HG02678 (cell line): Measurements from ENCODE around the gene SLC2A13.
"Not testable (repeated sequence)": the region's sequence is repeated elsewhere in the genome, so short reads cannot be mapped to it uniquely, and the experiment has no call there.

Experiments
- ATAC-seq: cut with Tn5 transposase; IDR thresholded peaks from one replicate; pipeline ENCODE4 v1.9.1; 2021; ENCODE audit warnings: mild to moderate bottlenecking, moderate library complexity; ENCODE audit not compliant: unreplicated experiment

Gene SLC2A13

GRCh38 chr12:39883411-39883810 is 222.5 kb downstream of the SLC2A13 start:
- no peak for ATAC-seq

GRCh38 chr12:39878753-39879152 is 227.1 kb downstream of the SLC2A13 start:
- ATAC-seq: no peak

GRCh38 chr12:39875721-39876120 is 230.2 kb downstream of the SLC2A13 start:
- ATAC-seq: no peak

GRCh38 chr12:39874785-39875184 is 231.1 kb downstream of the SLC2A13 start:
- ATAC-seq: no peak

GRCh38 chr12:39873065-39873464 is 232.8 kb downstream of the SLC2A13 start:
- ATAC-seq: no peak

GRCh38 chr12:39872425-39872824 is 233.5 kb downstream of the SLC2A13 start:
- ATAC-seq: no peak

GRCh38 chr12:39868328-39868725 is 237.6 kb downstream of the SLC2A13 start:
- no peak for ATAC-seq

GRCh38 chr12:39867631-39868327 is 238.1 kb downstream of the SLC2A13 start:
- no peak for ATAC-seq

GRCh38 chr12:39866135-39866534 is 239.7 kb downstream of the SLC2A13 start:
- ATAC-seq: no peak

GRCh38 chr12:39860695-39861094 is 245.2 kb downstream of the SLC2A13 start:
- ATAC-seq: no peak

GRCh38 chr12:39853003-39853402 is 252.9 kb downstream of the SLC2A13 start:
- ATAC-seq: no peak

GRCh38 chr12:39852346-39852745 is 253.5 kb downstream of the SLC2A13 start:
- no peak for ATAC-seq

GRCh38 chr12:39848218-39848617 is 257.7 kb downstream of the SLC2A13 start:
- ATAC-seq: not testable (repeated sequence)

GRCh38 chr12:39846971-39847650 is 258.8 kb downstream of the SLC2A13 start:
- peak; percentile 59 for ATAC-seq

- ATAC-seq: no peak
Observed at GRCh38 chr12:39846304-39846703, 259.6 kb downstream of the SLC2A13 start.

GRCh38 chr12:39840422-39840821 is 265.5 kb downstream of the SLC2A13 start:
- ATAC-seq: no peak

- ATAC-seq: no peak
Observed at GRCh38 chr12:39839072-39839471, 266.8 kb downstream of the SLC2A13 start.

- peak; percentile 75 for ATAC-seq
Observed at GRCh38 chr12:39835517-39836489, 270.1 kb downstream of the SLC2A13 start.

GRCh38 chr12:39831587-39832315 is 274.1 kb downstream of the SLC2A13 start:
- no peak for ATAC-seq

GRCh38 chr12:39830852-39831520 is 274.9 kb downstream of the SLC2A13 start:
- ATAC-seq: no peak
